ENCODE measurements around the gene MAML3.

Gene MAML3

GRCh38 chr4:139756391-139757180, 397.4 kb downstream of the MAML3 start:
- no peak for DNase-seq (ENCODE audit: low read depth in 2 of 2)

- no peak for DNase-seq (ENCODE audit: low read depth in 2 of 2)
Measured at GRCh38 chr4:139754938-139755337, 399.0 kb downstream of the MAML3 start.

DNA sequence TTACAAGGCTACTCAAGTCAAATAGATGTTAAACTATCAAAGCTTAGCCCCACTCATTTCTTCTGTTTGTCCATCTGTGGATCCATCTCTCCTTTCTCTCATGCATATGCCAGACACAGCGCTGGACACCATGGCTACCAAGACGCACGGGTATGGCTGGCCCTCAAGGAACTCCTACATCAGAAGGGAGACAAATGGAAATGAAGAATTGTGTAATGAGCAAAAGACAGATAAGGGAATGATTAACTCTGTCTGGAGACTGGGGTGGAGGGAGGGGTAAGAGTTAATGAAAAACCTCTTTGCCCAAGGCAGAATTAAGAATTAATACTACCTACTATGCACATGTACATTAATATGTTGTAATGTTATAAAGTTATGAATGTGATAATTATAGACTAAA, 400.3 kb downstream of the MAML3 start:
- DNase-seq (ENCODE audit: low read depth in 2 of 2) = no peak

DNA sequence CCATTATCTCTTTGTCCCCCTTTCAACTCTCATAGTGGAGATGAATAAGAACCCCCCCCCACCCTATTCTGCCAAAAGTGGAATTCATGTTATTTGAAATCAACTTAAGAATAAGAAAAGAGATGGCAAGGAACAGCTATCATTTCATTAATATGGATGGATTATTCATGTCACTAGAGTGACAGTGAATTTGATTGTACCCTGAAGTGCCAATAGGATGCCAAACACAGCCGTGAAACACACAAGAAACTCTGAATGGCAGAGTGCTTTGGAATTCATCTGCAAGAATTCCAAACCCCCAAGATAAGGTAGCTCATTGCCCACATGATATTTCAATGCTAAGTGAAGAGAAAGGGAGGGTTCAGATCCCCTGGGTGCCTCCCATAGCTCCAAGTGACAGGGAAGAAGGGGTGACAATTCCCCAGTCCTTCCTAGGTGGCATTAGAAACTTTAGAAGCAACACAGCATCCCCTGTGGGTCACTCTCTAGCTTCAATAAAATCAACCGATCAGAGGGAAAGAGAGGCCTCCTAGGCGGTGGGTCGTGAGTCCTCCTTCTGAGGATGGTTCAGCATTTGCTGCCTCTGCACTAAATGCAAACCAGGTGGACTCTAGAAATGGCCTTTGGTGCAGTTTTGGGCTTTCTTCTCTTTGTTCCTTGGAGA, 404.0 kb downstream of the MAML3 start:
- no peak for DNase-seq (ENCODE audit: low read depth in 2 of 2)

GRCh38 chr4:139749338-139749737, 404.6 kb downstream of the MAML3 start:
- DNase-seq (ENCODE audit: low read depth in 2 of 2) = no peak

DNA sequence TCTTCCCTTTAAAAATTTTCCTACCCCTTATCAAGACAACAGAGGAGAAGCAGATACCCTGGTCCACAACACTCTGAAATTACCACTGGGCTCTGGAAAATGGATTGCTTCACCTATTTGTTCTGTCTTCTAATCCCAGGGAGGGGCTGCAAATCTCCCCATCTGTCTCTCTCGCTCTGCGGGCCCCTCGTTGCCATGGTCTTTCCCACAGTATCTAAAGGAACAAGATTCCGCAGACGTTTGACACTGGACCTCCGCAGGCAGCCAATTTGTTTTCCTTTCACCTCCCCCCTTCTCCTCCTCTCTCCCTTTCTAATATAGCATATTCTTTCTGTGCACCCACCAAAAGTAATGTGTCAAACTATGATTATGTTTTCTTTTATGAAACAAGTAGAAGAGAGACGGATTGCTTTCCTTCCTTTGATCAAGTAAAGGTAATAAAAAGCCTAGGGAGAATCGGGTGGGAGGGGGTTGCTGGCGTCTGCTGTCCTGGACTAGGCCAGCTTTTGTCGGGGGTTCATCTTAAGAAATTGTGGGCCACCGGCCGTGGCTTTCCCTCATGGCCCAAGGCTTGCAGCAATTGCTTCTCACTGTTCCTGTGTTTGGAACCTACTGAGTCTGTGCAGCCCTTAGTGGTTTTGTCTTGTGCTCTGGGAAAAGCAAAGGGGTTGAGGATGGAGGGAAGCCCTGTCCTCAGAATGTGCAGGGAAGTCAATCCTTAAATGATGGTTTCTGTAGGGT, 407.4 kb downstream of the MAML3 start:
- no peak for DNase-seq (ENCODE audit: low read depth in 2 of 2)

DNA sequence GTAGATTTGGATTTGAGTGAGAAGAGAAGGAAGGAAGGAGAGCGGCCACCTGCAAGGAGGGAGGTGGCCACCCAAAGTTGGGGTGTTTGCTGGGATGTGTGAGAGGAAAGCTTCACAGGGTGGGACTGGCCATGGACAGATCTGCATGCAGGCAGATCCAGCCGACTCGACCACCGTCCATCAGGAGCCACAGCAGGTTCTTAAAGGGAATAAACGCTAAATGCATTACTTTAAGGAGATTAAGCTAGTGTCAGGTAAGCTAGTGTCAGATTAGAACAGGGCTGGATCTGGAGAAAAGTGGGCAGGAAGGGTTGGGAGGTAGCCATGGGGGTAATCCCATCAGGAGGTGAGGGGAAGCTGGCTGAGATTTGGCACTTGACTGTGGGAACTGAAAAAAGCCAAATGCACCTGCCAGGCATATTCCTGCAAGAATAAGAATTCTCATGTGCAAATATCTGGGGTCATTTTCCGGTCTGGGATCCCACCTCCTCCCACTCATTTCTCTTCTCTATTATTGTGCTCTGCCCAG, 408.8 kb downstream of the MAML3 start:
- no peak for DNase-seq (ENCODE audit: low read depth in 2 of 2)

DNA sequence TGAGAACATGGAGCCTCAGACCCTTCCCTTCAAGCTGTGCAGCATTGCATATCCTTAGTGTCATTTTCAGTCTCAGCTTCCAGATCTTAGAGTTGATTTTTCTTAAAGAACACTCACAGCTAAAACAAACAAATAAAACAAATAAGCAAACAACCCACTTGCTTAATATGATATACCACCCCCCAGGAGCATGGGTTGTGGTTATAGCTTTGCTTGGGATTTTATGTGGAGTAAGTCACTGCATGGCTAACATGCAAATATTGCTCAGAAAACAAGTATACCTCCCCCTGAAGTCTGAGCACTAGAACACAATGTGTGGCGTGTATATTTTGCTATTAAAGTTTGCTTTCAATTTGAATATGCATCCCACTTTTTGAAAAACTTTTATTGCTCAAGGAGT, 409.8 kb downstream of the MAML3 start:
- no peak for DNase-seq (ENCODE audit: low read depth in 2 of 2)

DNA sequence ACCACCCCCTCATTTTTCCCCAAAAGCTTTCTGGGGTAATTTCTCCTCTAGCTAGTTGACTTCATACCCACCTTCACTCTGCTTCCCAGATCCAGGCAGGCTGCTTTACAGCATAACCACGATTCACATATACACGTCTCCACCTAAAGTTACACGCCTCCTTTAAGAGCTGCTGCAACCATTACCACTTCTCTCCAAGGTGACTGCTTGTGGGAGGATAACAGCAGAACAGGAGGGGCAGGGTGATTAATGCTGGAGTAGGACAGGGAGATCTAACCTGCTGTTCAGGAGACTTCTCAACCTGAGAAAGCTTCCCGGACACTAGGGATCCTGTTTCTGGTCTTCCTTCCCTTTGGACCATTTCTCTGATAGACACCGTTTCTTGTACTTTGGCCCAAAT, 411.0 kb downstream of the MAML3 start:
- no peak for DNase-seq (ENCODE audit: low read depth in 2 of 2)

DNA sequence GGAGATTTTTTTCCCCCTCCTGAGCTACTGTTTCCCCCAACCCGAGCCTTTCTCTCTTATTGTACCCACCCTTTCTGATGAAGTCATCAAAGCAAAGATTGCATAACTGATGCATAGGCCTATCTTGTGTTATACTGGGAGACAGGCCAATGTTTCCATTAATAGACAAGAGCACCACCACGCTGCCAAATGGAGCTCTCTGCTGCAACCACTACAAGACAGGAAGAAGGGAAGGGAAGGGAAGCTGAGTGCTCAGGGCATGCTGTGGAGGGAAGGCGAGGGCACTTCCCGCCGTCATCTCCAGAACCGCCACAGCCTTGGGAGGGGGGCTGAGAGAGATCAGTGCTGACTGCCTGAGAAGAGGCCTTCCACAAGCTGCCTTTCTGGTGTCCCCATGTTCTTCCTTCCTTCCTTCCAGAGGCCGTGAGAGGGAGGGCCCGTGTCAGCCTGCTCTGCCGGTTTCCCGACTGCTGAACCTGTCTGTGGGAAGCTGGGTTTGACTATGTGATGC, 413.4 kb downstream of the MAML3 start:
- no peak for DNase-seq (ENCODE audit: low read depth in 2 of 2)

- no peak for DNase-seq (ENCODE audit: low read depth in 2 of 2)
Measured at GRCh38 chr4:139740121-139740520, 413.9 kb downstream of the MAML3 start.

DNA sequence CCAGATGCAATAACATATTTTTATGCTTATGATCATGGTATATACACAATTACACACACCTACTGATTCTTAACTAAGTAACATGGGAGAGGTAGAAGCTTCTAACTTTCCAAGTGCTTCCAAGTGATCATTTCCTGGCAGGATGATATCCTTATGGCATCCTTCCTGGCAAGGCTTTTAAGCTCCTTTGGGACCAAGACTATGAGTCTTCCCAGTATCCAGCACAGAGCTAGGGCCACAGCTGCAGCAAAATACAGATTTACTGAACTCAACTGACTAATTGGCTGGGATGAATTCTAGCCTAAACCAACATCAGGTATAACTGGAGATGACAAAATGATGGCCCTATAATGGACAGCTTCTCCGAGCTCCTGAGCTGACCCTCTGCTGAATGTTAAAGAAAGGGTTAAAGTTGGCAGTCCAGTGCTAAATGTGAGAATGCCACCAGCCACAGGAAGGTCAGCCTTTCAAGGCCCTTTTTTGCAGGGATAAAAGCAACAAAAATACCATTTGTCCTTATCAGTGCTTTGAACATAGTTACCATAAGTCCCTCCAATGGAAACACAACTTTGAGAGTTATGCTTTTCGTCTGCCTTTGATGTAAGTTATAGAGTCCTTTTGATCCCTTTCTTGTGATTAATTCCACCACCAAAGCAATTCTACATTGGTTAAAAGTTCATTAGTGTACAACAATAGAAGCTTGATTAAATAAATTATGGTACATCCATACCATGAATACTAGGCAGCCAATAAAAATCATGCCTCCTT, 415.0 kb downstream of the MAML3 start:
- no peak for DNase-seq (ENCODE audit: low read depth in 2 of 2)

- DNase-seq (ENCODE audit: low read depth in 2 of 2) = no peak
Measured at GRCh38 chr4:139736661-139737060, 417.3 kb downstream of the MAML3 start.

- DNase-seq (ENCODE audit: low read depth in 2 of 2) = no peak
Measured at GRCh38 chr4:139736274-139736660, 417.7 kb downstream of the MAML3 start.

DNA sequence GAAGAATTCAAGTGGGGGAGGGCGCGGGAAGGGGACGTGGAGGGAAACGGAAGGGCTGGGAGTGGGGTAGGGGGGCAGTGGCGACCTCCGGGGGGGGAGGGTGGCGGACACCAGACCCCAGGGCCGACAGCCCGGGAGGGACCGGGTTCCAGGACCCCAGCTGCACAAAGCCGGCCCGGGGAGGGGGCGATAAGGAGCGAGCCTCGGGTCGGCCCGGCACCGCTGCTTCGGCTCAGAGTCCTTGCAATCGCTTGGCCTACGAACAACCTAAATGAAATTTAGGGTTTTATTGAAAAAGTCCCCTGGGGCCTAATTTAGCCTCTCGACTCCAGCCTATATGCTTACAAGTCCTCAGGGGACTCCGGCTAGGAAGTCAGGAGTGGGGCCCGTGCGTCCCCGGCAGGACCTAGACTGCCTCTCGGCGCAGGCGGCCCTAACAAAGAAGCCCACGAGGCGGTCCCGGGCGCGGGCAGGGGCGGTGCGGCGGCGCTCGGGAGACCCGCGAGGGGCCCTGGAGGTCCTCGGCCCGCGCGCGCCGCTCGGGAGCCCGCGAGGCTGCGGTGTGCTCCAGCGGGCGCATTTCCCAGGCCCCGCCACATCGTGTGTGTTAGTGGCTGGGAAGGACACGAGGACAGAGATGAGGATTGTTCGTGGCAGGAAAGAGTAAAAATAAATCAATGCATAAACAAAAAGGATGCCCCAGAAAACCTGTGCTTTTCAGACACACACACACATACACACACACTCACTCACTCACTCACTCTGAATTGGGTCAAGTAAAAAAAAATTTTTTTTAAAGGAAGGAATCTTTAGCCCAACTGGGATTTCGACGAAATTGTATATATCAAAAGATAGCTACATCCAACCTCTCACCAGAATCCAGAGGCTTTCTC, 418.4 kb downstream of the MAML3 start:
- DNase-seq (ENCODE audit: low read depth in 2 of 2) = no peak

- DNase-seq (ENCODE audit: low read depth in 2 of 2) = peak; percentile 46 to 53
Measured at GRCh38 chr4:139734875-139735380, 419.1 kb downstream of the MAML3 start.

DNA sequence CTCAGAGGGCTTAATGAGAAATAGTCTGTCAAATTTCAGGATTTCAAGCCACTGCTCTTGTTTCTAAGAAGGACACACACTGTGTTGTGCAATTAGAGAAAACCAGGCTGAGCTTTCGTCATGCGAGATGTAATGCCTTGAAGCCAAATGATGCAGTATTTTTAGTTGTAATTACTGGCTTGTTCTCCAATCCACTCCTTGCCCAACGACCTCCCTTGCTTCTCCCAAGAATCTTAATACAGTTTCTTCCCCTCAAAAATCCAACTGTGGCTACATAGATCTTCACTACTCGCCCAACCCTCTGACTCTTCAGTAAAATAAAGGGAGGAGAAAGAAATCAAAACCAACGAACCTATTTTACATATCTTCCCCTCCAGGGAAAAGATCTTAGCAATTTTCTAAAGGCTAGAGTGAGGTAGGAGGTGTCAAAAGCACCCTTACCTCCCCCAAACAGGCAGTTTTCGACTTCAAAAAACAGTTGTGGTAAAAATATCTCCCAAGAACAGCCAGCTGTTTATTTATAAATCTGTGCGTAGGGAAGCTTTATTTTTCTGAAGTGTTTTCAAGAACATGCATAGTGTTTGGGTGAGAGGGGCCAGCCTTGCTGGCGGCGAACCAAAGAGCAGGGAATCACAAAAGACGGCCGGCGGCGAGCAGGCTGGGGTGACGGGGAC, 419.6 kb downstream of the MAML3 start:
- DNase-seq (ENCODE audit: low read depth in 2 of 2) = no peak

DNA sequence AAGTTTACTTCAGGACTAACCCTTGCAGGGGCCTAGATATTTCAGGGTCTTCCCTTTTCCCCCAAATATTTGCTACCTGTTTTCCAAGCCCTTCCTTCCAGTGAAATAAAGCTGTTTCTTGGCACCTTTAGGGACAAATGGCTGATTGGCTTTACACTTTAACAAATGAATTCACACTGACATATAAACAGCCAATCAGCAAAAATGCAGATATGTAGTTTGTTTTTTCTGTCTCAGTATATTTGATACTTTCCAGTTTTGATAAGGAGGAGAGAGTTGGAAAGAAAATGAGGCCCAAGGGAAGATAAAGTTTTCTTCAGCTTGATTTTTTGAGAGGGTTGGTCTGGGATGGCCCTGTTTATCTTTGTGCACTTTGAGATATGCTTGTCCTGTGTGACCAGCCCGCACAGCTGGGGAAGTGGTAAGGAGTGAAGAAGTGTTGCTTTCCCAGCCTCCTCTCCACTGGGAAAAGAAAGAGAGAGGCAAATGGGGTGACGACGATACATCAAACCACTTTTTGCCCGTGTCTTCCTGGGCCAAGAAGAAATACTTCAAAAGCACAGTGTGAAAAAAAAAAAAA, 420.9 kb downstream of the MAML3 start:
- no peak for DNase-seq (ENCODE audit: low read depth in 2 of 2)

GRCh38 chr4:139728840-139729239, 425.1 kb downstream of the MAML3 start:
- DNase-seq (ENCODE audit: low read depth in 2 of 2) = no peak
